ENCODE measurements around the gene ATXN10.

DNA sequence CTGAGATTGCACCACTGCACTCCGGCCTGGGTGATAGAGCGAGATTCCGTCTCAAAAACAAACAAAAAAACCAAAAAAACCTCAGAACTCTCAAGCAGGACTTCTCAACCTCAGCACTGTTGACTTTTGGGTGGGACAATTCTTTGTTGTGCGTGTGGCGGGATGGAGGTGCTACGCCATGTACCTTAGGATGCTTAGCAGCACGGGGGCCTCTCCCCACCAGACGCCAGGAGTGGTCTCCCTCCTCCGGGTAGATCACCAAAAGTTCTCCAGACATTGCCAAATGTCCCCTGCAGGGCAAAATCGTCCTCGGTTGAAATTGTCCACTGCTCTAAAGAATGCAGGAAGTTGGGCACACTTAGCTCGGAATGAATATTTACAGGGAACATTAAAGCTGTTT is 26.9 kb upstream of the ATXN10 start:
- TF ChIP-seq, protein P1, sequence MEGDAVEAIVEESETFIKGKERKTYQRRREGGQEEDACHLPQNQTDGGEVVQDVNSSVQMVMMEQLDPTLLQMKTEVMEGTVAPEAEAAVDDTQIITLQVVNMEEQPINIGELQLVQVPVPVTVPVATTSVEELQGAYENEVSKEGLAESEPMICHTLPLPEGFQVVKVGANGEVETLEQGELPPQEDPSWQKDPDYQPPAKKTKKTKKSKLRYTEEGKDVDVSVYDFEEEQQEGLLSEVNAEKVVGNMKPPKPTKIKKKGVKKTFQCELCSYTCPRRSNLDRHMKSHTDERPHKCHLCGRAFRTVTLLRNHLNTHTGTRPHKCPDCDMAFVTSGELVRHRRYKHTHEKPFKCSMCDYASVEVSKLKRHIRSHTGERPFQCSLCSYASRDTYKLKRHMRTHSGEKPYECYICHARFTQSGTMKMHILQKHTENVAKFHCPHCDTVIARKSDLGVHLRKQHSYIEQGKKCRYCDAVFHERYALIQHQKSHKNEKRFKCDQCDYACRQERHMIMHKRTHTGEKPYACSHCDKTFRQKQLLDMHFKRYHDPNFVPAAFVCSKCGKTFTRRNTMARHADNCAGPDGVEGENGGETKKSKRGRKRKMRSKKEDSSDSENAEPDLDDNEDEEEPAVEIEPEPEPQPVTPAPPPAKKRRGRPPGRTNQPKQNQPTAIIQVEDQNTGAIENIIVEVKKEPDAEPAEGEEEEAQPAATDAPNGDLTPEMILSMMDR (IDR thresholded peaks at IDR 0.05), result no peak
- TF ChIP-seq EZH2 (IDR thresholded peaks at IDR 0.05; ENCODE audit: borderline replicate concordance, insufficient read depth, low read depth, low read length, poor library complexity, severe bottlenecking), result no peak
